Stomach (tissue), 19 donors: Measurements from ENCODE around the gene TRAFD1. TPM values are rescaled to one million over a fixed set of nuclear protein-coding genes. Genes with fewer than 3 reads are reported as not detected.

Experiments used
- DNase-seq, 2 donors: peaks; one replicate each; pipeline versions ENCODE4 v3.0.0 to v3.0.0-alpha.2; 2013 to 2019
- H3K27ac ChIP-seq, 5 donors: fragments of 200-600 bp in 4 of 5; sonication (generic) in 4 of 5; one replicate each; pipeline ENCODE4 v1.5.1; 2013 to 2019; ENCODE audit warnings: mild to moderate bottlenecking in 1 of 5, moderate library complexity in 1 of 5
- H3K27me3 ChIP-seq, 3 donors: fragments of 200-600 bp; sonication (generic); one replicate each; pipeline ENCODE4 v1.5.1; 2017 to 2019; ENCODE audit warnings: mixed run types in 1 of 3
- H3K36me3 ChIP-seq, 4 donors: fragments of 200-600 bp; sonication (generic); 1 replicate in 3 of 4; 2 replicates in 1 of 4; pipeline ENCODE4 v1.5.1; 2016 to 2019
- H3K4me1 ChIP-seq, 4 donors: fragments of 200-600 bp; sonication (generic); one replicate each; pipeline ENCODE4 v1.5.1; 2016 to 2019
- H3K4me3 ChIP-seq, 4 donors: fragments of 200-600 bp; sonication (generic) in 3 of 4; one replicate each; pipeline ENCODE4 v1.5.1; 2016 to 2019; ENCODE audit warnings: mild to moderate bottlenecking in 1 of 4
- H3K9me3 ChIP-seq, 4 donors: fragments of 200-600 bp; sonication (generic); one replicate each; pipeline ENCODE4 v1.5.1; 2016 to 2019
- CTCF ChIP-seq, 7 experiments: fragments of 450-650 bp in 4 of 7; fragments of 200-600 bp in 3 of 7; sonication (generic) in 3 of 7; IDR thresholded peaks; one replicate each; pipeline ENCODE4 v1.5.1; 2016 to 2019; ENCODE audit warnings: antibody characterized with exemption in 7 of 7, control low read depth in 2 of 7, mild to moderate bottlenecking in 1 of 7
- EP300 ChIP-seq: sonication (generic); formaldehyde crosslinking; IDR thresholded peaks from one replicate; pipeline ENCODE4 v1.6.1; 2017; ENCODE audit warnings: antibody characterized with exemption
- POLR2A ChIP-seq, 4 donors: fragments of 450-650 bp; IDR thresholded peaks; one replicate each; pipeline ENCODE4 v1.6.1; 2016; ENCODE audit warnings: antibody characterized with exemption in 4 of 4, control low read depth in 2 of 4, mild to moderate bottlenecking in 1 of 4, moderate library complexity in 1 of 4
- POLR2AphosphoS5 ChIP-seq, 3 donors: sonication (generic); formaldehyde crosslinking; IDR thresholded peaks; one replicate each; pipeline ENCODE4 v1.6.1; 2016; ENCODE audit warnings: antibody characterized with exemption in 3 of 3
- WGBS, 5 donors: extraction: QIAGEN DNeasy Blood & Tissue Kit in 3 of 5; methylation state at CpG; one replicate each; pipeline versions ENCODE4 v1.1.5 to v1.1.7; 2013 to 2018; 5-methylcytosine and 5-hydroxymethylcytosine counted together
- intact Hi-C: fragments of 100-400 bp; cut with DNase I; formaldehyde crosslinking; loops from one replicate; pipeline ENCODE4 v1.15.1; 2023; ENCODE audit warnings: low total_unique reads
- long read RNA-seq, 10 donors: transcript quantifications; one replicate each; lab custom pipeline, GENCODE V29; 2026
- polyA plus RNA-seq, 3 donors: library from polyadenylated mRNA; stranded (reverse); fragments of 200-250 nt; gene quantifications; one replicate each; pipeline ENCODE4 v1.2.3, GENCODE V29; 2013
- total RNA-seq, 5 donors: library from RNA; depleted of rRNA; stranded (reverse); fragments of >200 nt; gene quantifications; one replicate each; pipeline versions ENCODE4 v1.1.0 to v1.2.3, GENCODE V29; 2014 to 2016
- donor health status: healthy with polysubstance abuse.
- donor health status: Bipolar disorder and iron deficiency.
- donor health status: healthy.

Gene TRAFD1
- 10 to 100 TPM; 11.3 to 49.0 (median 27.7) TPM for total RNA-seq
- polyA plus RNA-seq = 10 to 100 TPM; 13.9 to 22.5 (median 16.1) TPM
- long read RNA-seq, donor 1, partial matches to known transcripts = 6 of 8 reads
- long read RNA-seq, donor 1, other reads (novel, unspliced or antisense) = 0 of 8 reads
- long read RNA-seq, donor 2, partial matches to known transcripts = 5 of 6 reads
- long read RNA-seq, donor 2, other reads (novel, unspliced or antisense) = 0 of 6 reads
- long read RNA-seq, donor 3, partial matches to known transcripts = 0 of 1 reads
- long read RNA-seq, donor 3, other reads (novel, unspliced or antisense) = 0 of 1 reads
- long read RNA-seq, donor 4, partial matches to known transcripts = 0 of 1 reads
- long read RNA-seq, donor 4, other reads (novel, unspliced or antisense) = 0 of 1 reads
- long read RNA-seq, donor 5, partial matches to known transcripts = 0 of 4 reads
- long read RNA-seq, donor 5, other reads (novel, unspliced or antisense) = 0 of 4 reads
- long read RNA-seq, donor 6, transcript TRAFD1-202 (12 exons, 2,697 nt) = major isoform, 16 of 18 reads
- long read RNA-seq, donor 6, partial matches to known transcripts = 0 of 18 reads
- long read RNA-seq, donor 6, other reads (novel, unspliced or antisense) = 0 of 18 reads
- long read RNA-seq, donor 7, transcript TRAFD1-207 (5 exons, 1,003 nt) = major isoform, 6 of 21 reads
- long read RNA-seq, donor 7, partial matches to known transcripts = 13 of 21 reads
- long read RNA-seq, donor 7, other reads (novel, unspliced or antisense) = 0 of 21 reads
- long read RNA-seq, donor 8, partial matches to known transcripts = 0 of 2 reads
- long read RNA-seq, donor 8, other reads (novel, unspliced or antisense) = 0 of 2 reads
- long read RNA-seq, donor 9, partial matches to known transcripts = 0 of 4 reads
- long read RNA-seq, donor 9, other reads (novel, unspliced or antisense) = 0 of 4 reads
- long read RNA-seq, donor 10, partial matches to known transcripts = 0 of 4 reads
- long read RNA-seq, donor 10, other reads (novel, unspliced or antisense) = 0 of 4 reads

GRCh38 chr12:112125250-112125999, at the start of gene TRAFD1:
Gene TRAFD1 (plus strand): TSS chr12:112125560. CDS start chr12:112130523, 4,963 bp downstream.
- Histone ChIP-seq H3K36me3 (no peaks in the 10 kb centered on the region), H3K27me3 (no peaks in the 10 kb centered on the region), H3K27ac (peak within 1 kb of the TSS; percentile 80 to 96 (median 94)), H3K4me3 (peak within 1 kb of the TSS; percentile 79 to 98 (median 85)), H3K9me3 (no peaks in the 10 kb centered on the region), H3K4me1 (peaks cover 44 to 80% (median 58%) of the 10 kb centered on the region in 4 donors)
- DNase-seq = peak; percentile 98 to 99
- TF ChIP-seq POLR2A (IDR thresholded peaks at IDR 0.05) = peak in 2 of 4 donors; percentile 64 to 78
- TF ChIP-seq POLR2AphosphoS5 (IDR thresholded peaks at IDR 0.05) = peak; percentile 94 to 97 (median 97)
- TF ChIP-seq EP300 = no peak
- intact Hi-C loops = no loop called here
- WGBS, 5 donors = 0% methylated on average over 14 to 63 of the region's 63 CpGs

GRCh38 chr12:112087055-112087850, 38.1 kb upstream of the TRAFD1 start:
- TF ChIP-seq EP300 (no peak), CTCF (IDR thresholded peaks at IDR 0.05) (no peak)
- Histone ChIP-seq H3K4me1 (peaks cover 0 to 8% (median 4%) of the 10 kb centered on the region in 4 donors), H3K36me3 (peaks cover 17 to 92% (median 85%) of the 10 kb centered on the region in 4 donors), H3K9me3 (no peaks in the 10 kb centered on the region), H3K27ac (no peak overlapping the region), H3K4me3 (no peak overlapping the region), H3K27me3 (no peaks in the 10 kb centered on the region)
- 94 to 98% (median 96%) methylated on average over 2 of the region's 2 CpGs for WGBS, 5 donors
- no peak for DNase-seq
- intact Hi-C loops = no loop called here

GRCh38 chr12:112087851-112088250, 37.5 kb upstream of the TRAFD1 start:
- DNase-seq = no peak
- intact Hi-C loops = no loop called here
- no peaks in the 10 kb centered on the region for H3K27me3 ChIP-seq
- H3K27ac ChIP-seq = no peak overlapping the region
- no peaks in the 10 kb centered on the region for H3K9me3 ChIP-seq
- TF ChIP-seq POLR2A (IDR thresholded peaks at IDR 0.05) = no peak
- TF ChIP-seq EP300 = no peak
- peaks cover 0 to 8% (median 4%) of the 10 kb centered on the region in 4 donors for H3K4me1 ChIP-seq
- WGBS, 5 donors = 93 to 100% (median 96%) methylated on average over 1 of the region's 1 CpG
- peaks cover 20 to 93% (median 88%) of the 10 kb centered on the region in 4 donors for H3K36me3 ChIP-seq
- no peak overlapping the region for H3K4me3 ChIP-seq

GRCh38 chr12:112091563-112091962, 33.8 kb upstream of the TRAFD1 start:
- Histone ChIP-seq H3K4me3 (no peak overlapping the region), H3K9me3 (no peaks in the 10 kb centered on the region), H3K27ac (no peak overlapping the region), H3K4me1 (peaks cover 0 to 10% (median 7%) of the 10 kb centered on the region in 4 donors), H3K36me3 (peaks cover 14 to 67% (median 63%) of the 10 kb centered on the region in 4 donors), H3K27me3 (no peaks in the 10 kb centered on the region)
- intact Hi-C loops = no loop called here
- no peak for TF ChIP-seq EP300
- no peak for TF ChIP-seq POLR2A (IDR thresholded peaks at IDR 0.05)
- no peak for TF ChIP-seq POLR2AphosphoS5 (IDR thresholded peaks at IDR 0.05)
- TF ChIP-seq CTCF (IDR thresholded peaks at IDR 0.05) = no peak
- WGBS, 5 donors = 89 to 98% (median 94%) methylated on average over 3 of the region's 3 CpGs
- DNase-seq = no peak
